ENCODE results near the gene ZNF436.
A peak's percentile ranks its signal among the peaks of the same experiment; 100 is the strongest.

ZNF436 gene

DNA sequence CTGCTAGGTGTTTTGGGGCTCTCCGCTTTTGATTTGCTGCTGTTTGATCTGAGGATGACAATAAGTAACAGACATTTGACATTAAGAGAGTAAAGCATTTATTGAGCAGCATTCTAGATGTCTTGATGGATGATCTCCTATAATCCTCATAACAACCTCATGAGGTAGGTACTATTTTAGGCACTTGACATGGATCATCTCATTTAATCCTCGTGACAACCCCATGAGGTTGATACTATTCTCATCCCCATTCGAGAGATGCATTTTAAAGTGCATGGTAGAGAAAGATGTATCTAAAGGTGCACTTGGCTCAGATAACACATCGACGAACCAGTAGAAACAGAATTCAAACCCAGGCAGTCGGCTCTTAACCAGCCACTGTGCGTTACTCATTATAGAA lies 28.3 kb upstream of the ZNF436 start:
- H3K4me3 Mint-ChIP-seq: no peak overlapping the region
- no peaks in the 10 kb centered on the region for H3K27me3 Mint-ChIP-seq
- H3K4me1 Mint-ChIP-seq (ENCODE audit: low read depth): no peaks in the 10 kb centered on the region
- H3K27ac Mint-ChIP-seq: no peak overlapping the region
- no peaks in the 10 kb centered on the region for H3K36me3 Mint-ChIP-seq (ENCODE audit: low read depth)
- H3K9me3 Mint-ChIP-seq: no peaks in the 10 kb centered on the region

DNA sequence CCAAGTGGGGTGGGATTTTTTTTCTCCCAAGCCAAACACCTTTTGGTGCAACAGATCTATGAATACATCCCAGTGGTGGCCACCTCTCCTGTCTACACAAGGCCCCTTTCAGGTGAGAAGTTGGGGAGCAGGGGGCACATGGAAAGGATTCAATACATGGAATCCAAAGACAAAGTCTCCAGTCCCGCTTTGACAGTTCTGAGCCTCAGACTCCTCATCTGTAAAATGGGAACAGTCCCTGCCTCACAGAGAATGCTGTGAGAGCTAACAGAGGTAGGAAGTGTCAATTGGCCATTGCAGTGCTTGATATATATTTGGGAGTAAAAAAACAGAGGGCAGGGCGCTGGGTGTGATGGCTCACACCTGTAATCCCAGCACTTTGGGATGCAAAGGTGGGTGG lies 26.7 kb upstream of the ZNF436 start:
- Mint-ChIP-seq H3K27me3 (no peaks in the 10 kb centered on the region), H3K4me1 (ENCODE audit: low read depth) (no peaks in the 10 kb centered on the region), H3K4me3 (no peak overlapping the region), H3K27ac (no peak overlapping the region), H3K36me3 (ENCODE audit: low read depth) (no peaks in the 10 kb centered on the region), H3K9me3 (no peaks in the 10 kb centered on the region)

- no peaks in the 10 kb centered on the region for H3K4me1 Mint-ChIP-seq (ENCODE audit: low read depth)
- no peaks in the 10 kb centered on the region for H3K27me3 Mint-ChIP-seq
- no peaks in the 10 kb centered on the region for H3K9me3 Mint-ChIP-seq
- peak overlapping the region; percentile 12 for H3K27ac Mint-ChIP-seq
- H3K36me3 Mint-ChIP-seq (ENCODE audit: low read depth): no peaks in the 10 kb centered on the region
- H3K4me3 Mint-ChIP-seq: no peak overlapping the region
These were observed 26.2 kb upstream of the ZNF436 start for GRCh38 chr1:23395849-23396248.

- no peaks in the 10 kb centered on the region for H3K9me3 Mint-ChIP-seq
- H3K36me3 Mint-ChIP-seq (ENCODE audit: low read depth): no peaks in the 10 kb centered on the region
- no peak overlapping the region for H3K4me3 Mint-ChIP-seq
These were observed 25.6 kb upstream of the ZNF436 start for GRCh38 chr1:23395154-23395724.

DNA sequence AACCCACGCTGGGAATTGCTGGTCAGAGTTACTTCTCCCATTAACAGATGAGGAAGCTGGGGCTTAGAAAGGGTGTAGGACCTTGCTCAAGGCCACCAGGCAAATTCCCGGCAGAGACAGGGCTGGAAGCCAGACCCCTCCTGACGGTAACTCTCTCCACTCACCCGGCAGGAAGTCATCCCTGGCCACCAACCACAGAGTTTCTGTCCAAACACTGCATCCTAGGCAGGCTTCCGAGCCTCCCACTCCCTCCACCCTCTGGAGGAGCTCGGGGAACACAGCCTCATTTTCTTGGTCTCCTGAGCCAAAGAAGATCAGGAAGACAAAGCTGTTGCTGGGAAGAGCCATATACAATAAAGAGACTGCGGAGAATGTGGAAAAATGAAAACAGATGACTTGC lies 25.0 kb upstream of the ZNF436 start:
- H3K27me3 Mint-ChIP-seq: no peaks in the 10 kb centered on the region
- no peaks in the 10 kb centered on the region for H3K4me1 Mint-ChIP-seq (ENCODE audit: low read depth)
- H3K36me3 Mint-ChIP-seq (ENCODE audit: low read depth): no peaks in the 10 kb centered on the region
- H3K27ac Mint-ChIP-seq: no peak overlapping the region
- H3K4me3 Mint-ChIP-seq: no peak overlapping the region
- H3K9me3 Mint-ChIP-seq: no peaks in the 10 kb centered on the region

More at GRCh38 chr1:23395154-23395724, 25.6 kb upstream of the ZNF436 start:
- H3K27me3 Mint-ChIP-seq: no peaks in the 10 kb centered on the region
- H3K4me1 Mint-ChIP-seq (ENCODE audit: low read depth): no peaks in the 10 kb centered on the region
- H3K27ac Mint-ChIP-seq: no peak overlapping the region

DNA sequence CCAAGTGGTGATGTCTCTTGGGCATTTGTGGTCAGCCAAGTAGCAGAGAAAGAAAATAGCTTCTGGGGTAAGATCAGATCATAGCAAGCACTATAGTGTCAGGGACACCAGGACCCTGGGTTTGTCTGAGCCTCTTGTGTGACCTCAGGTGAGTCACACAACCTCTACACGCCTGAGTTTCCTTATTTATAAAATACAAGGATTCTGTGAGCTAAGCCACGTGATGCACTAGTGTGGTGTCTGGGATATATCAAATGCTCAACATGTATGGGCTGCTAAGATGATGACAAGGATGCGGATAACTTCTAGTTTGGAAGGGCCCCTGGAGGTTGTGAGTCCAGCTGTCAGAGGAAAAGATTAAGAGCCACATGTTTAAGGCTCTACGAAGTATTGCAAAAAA lies 24.5 kb upstream of the ZNF436 start:
- Mint-ChIP-seq H3K4me1 (ENCODE audit: low read depth) (no peaks in the 10 kb centered on the region), H3K9me3 (no peaks in the 10 kb centered on the region), H3K4me3 (no peak overlapping the region), H3K36me3 (ENCODE audit: low read depth) (no peaks in the 10 kb centered on the region), H3K27ac (no peak overlapping the region), H3K27me3 (no peaks in the 10 kb centered on the region)

- Mint-ChIP-seq H3K4me3 (no peak overlapping the region), H3K4me1 (ENCODE audit: low read depth) (no peaks in the 10 kb centered on the region), H3K27ac (no peak overlapping the region), H3K27me3 (no peaks in the 10 kb centered on the region), H3K36me3 (ENCODE audit: low read depth) (no peaks in the 10 kb centered on the region), H3K9me3 (no peaks in the 10 kb centered on the region)
These were observed 24.1 kb upstream of the ZNF436 start for GRCh38 chr1:23393706-23394105.

DNA sequence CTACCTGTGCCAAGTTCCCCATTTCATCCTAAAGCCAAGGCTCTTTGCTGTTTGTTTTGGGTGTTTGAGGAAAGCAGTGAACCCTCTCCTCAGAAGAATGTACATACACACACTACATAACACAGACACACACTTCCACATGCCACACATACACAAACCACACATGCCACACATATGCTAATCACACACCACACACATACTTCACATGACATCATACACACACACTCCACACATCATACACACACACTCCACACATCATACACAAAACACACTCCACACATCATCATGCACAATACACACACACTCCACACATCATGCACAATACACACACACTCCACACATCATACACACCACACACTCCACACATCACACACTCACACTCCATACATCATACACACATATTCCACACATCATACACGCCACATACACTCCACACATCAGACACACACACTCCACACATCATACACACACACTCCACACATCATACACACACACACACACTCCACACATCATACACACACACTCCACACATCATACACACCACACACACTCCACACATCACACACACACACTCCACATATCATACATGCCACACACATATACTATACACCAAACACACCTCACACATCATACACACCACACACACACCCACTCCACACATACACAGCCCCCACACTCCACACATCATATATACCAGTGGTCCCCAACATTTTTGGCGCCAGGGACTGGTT lies 22.7 kb upstream of the ZNF436 start:
- H3K4me3 Mint-ChIP-seq: no peak overlapping the region
- no peak overlapping the region for H3K27ac Mint-ChIP-seq
- H3K9me3 Mint-ChIP-seq: no peaks in the 10 kb centered on the region
- H3K27me3 Mint-ChIP-seq: no peaks in the 10 kb centered on the region
- H3K36me3 Mint-ChIP-seq (ENCODE audit: low read depth): no peaks in the 10 kb centered on the region
- H3K4me1 Mint-ChIP-seq (ENCODE audit: low read depth): no peaks in the 10 kb centered on the region

- no peaks in the 10 kb centered on the region for H3K27me3 Mint-ChIP-seq
- no peak overlapping the region for H3K27ac Mint-ChIP-seq
- H3K4me1 Mint-ChIP-seq (ENCODE audit: low read depth): no peaks in the 10 kb centered on the region
- no peak overlapping the region for H3K4me3 Mint-ChIP-seq
- H3K9me3 Mint-ChIP-seq: no peaks in the 10 kb centered on the region
- no peaks in the 10 kb centered on the region for H3K36me3 Mint-ChIP-seq (ENCODE audit: low read depth)
These were observed 20.2 kb upstream of the ZNF436 start for GRCh38 chr1:23389837-23390321.

GRCh38 chr1:23387494-23387893 lies 17.9 kb upstream of the ZNF436 start:
- H3K4me1 Mint-ChIP-seq (ENCODE audit: low read depth): no peaks in the 10 kb centered on the region
- no peaks in the 10 kb centered on the region for H3K27me3 Mint-ChIP-seq
- H3K4me3 Mint-ChIP-seq: no peak overlapping the region
- no peaks in the 10 kb centered on the region for H3K9me3 Mint-ChIP-seq
- no peaks in the 10 kb centered on the region for H3K36me3 Mint-ChIP-seq (ENCODE audit: low read depth)
- no peak overlapping the region for H3K27ac Mint-ChIP-seq

DNA sequence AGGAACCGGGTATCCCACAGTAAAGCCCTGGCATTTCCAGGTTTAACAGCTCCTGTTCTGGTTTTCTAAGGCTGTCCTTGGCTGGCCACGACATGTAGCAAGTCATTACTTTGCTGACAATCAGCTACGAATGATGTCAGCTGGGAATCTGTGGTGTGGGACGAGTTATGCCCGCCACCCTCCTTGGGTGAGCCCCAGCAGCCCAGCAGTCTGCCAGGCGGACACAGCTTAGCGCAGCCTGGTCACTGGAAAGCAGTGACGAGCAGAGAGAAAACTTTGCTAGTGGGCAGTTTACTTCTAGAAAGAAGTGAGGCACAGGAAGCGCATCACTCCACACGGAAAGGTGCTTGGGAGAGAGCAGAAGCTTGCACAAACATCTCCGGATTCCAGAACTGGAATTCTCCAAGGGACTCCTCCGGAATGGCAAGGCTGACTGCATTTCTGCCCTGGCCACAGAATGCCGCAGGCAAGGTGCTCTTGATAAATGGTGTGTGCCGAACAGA lies 15.5 kb upstream of the ZNF436 start:
- H3K9me3 Mint-ChIP-seq: no peaks in the 10 kb centered on the region
- no peaks in the 10 kb centered on the region for H3K4me1 Mint-ChIP-seq (ENCODE audit: low read depth)
- H3K36me3 Mint-ChIP-seq (ENCODE audit: low read depth): no peaks in the 10 kb centered on the region
- no peak overlapping the region for H3K27ac Mint-ChIP-seq
- H3K4me3 Mint-ChIP-seq: no peak overlapping the region
- no peaks in the 10 kb centered on the region for H3K27me3 Mint-ChIP-seq

DNA sequence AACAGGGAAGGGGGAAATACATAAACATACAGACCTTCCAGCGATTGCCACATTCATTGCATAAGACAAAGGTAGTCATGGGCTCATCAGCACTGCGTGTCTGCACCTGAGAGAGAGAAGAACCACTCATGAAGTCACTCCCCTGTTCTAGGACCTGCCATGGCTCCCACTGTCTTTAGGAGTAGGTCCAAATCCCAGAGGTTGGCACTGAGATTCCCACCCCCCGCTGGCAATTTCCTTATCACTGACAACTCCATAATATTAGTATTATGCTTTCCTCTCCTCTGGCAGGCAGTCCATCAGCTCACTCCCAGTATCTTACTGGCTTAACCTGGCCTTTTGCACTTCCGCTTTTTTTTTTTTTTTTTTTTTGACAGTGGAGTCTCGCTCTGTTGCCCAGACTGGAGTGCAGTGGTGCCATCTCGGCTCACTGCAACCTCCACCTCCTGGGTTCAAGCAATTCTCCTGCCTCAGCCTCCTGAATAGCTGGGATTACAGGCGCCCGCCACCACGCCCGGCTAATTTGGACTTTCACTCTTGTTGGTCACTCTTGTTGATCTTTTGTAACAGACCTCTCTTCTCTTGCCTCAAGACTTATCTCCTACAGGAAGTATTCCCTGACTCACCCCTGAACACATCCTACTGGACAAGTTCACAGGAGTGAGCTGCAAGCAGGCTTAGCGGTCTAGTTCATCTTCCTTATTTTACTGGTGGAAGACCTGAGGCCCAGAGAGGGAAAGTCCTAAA lies 14.8 kb upstream of the ZNF436 start:
- no peaks in the 10 kb centered on the region for H3K36me3 Mint-ChIP-seq (ENCODE audit: low read depth)
- no peaks in the 10 kb centered on the region for H3K27me3 Mint-ChIP-seq
- H3K4me1 Mint-ChIP-seq (ENCODE audit: low read depth): no peaks in the 10 kb centered on the region
- H3K9me3 Mint-ChIP-seq: no peaks in the 10 kb centered on the region
- H3K4me3 Mint-ChIP-seq: no peak overlapping the region
- no peak overlapping the region for H3K27ac Mint-ChIP-seq

DNA sequence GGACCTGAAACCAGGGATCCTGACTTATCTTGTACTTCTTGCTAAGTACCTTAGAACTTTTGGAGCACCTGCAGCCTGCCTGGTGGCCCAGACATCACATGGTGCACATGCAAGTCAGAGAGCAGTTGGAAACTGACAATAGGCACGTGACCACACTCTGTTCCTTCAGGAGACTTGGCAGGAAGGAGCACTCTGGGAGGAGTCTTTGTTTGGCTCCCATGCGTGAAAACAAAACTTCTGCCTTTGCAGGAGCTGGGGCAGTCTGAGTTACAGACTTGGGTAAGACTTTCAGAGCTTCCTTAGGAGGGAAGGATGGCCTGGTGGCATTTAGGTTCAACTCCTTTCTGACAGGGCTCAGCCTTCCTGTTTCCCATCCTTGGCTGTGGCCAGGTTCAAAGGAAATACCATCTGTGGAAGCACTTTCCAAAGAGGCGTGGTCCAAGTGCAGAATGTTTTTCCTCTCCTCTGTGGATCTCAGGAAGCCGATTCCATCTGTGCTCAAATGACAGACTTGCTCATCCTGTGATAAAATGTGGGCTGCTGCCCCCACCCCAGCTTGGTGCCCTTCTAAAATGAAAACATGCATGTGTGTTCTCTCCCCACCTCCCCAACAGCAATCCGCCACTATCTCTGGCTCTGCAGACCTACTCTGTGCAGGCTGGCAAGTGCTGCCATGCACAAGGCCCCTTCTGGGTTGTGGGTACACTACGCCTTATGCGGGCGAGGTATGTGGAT lies 14.1 kb upstream of the ZNF436 start:
- Mint-ChIP-seq H3K4me1 (ENCODE audit: low read depth) (no peaks in the 10 kb centered on the region), H3K9me3 (no peaks in the 10 kb centered on the region), H3K4me3 (no peak overlapping the region), H3K27me3 (no peaks in the 10 kb centered on the region), H3K27ac (no peak overlapping the region), H3K36me3 (ENCODE audit: low read depth) (no peaks in the 10 kb centered on the region)

GRCh38 chr1:23381233-23381885 lies 11.7 kb upstream of the ZNF436 start:
- Mint-ChIP-seq H3K27ac (no peak overlapping the region), H3K4me1 (ENCODE audit: low read depth) (no peaks in the 10 kb centered on the region), H3K27me3 (no peaks in the 10 kb centered on the region), H3K9me3 (no peaks in the 10 kb centered on the region), H3K36me3 (ENCODE audit: low read depth) (no peaks in the 10 kb centered on the region), H3K4me3 (no peak overlapping the region)

Data from stimulated activated naive CD8-positive, alpha-beta T cell treated with anti-CD3 and anti-CD28 coated beads, Interleukin-15, Interleukin-2, amounts not matched to agents 100 ng/mL and 50 ng/mL, for 24 hours (primary cell).